Adrenal gland (tissue), 19 donors: ENCODE data around the gene ARHGEF33. TPM values are rescaled to one million over a fixed set of nuclear protein-coding genes. Genes with fewer than 3 reads are reported as not detected.

Experiments
- DNase-seq, 7 donors: peaks; one replicate each; pipeline ENCODE4 v3.0.0-alpha.2; 2019 to 2020
- H3K27ac ChIP-seq, 5 donors: fragments of 200-600 bp; sonication (generic) in 4 of 5; 1 replicate in 3 of 5; 2 replicates in 2 of 5; pipeline versions ENCODE4 v1.5.1 to v1.8.0; 2016 to 2020; ENCODE audit warnings: mild to moderate bottlenecking in 1 of 5
- H3K27me3 ChIP-seq: fragments of 200-600 bp; 2 replicates; pipeline ENCODE4 v1.8.0; 2021
- H3K36me3 ChIP-seq, 2 donors: fragments of 200-600 bp; replicated peaks in 1 of 2; 1 replicate in 1 of 2; 2 replicates in 1 of 2; pipeline versions ENCODE4 v1.5.1 to v1.8.0; 2018 to 2022
- H3K4me1 ChIP-seq, 2 donors: fragments of 200-600 bp; replicated peaks in 1 of 2; 1 replicate in 1 of 2; 2 replicates in 1 of 2; pipeline versions ENCODE4 v1.5.1 to v1.8.0; 2018 to 2021
- H3K4me3 ChIP-seq, 4 donors: fragments of 200-600 bp; sonication (generic) in 3 of 4; one replicate each; pipeline ENCODE4 v1.5.1; 2016 to 2018
- H3K9me3 ChIP-seq, 3 donors: fragments of 200-600 bp; sonication (generic) in 1 of 3; replicated peaks in 1 of 3; 1 replicate in 2 of 3; 2 replicates in 1 of 3; pipeline versions ENCODE4 v1.5.1 to v1.8.0; 2016 to 2021
- CTCF ChIP-seq, 6 experiments: fragments of 450-650 bp in 4 of 6; fragments of 200-600 bp in 2 of 6; sonication (generic) in 1 of 6; IDR thresholded peaks; 1 replicate in 5 of 6; 2 replicates in 1 of 6; pipeline versions ENCODE4 v1.5.1 to v1.8.0; 2016 to 2021; ENCODE audit warnings: antibody characterized with exemption in 6 of 6, mild to moderate bottlenecking in 2 of 6, moderate library complexity in 1 of 6
- POLR2A ChIP-seq, 2 donors: fragments of 450-650 bp; IDR thresholded peaks; one replicate each; pipeline ENCODE4 v1.6.1; 2017; ENCODE audit warnings: antibody characterized with exemption in 2 of 2, mild to moderate bottlenecking in 2 of 2, moderate library complexity in 1 of 2
- WGBS, 4 donors: extraction: QIAGEN DNeasy Blood & Tissue Kit in 2 of 4; methylation state at CpG; one replicate each; pipeline versions ENCODE4 v1.1.5 to v1.1.7; 2013 to 2017; 5-methylcytosine and 5-hydroxymethylcytosine counted together
- intact Hi-C, 2 donors: fragments of 100-400 bp; cut with DNase I; formaldehyde crosslinking; loops; one replicate each; pipeline versions ENCODE4 v1.14.1 to v1.15.0; 2022 to 2023
- long read RNA-seq, 10 donors: library from polyadenylated mRNA in 3 of 10; unstranded in 2 of 10; stranded (forward) in 1 of 10; transcript quantifications; one replicate each; pipeline ENCODE4 v2.0.0 and lab custom pipeline, GENCODE V29; 2021 to 2026
- polyA plus RNA-seq, 3 donors: library from polyadenylated mRNA; stranded (reverse); fragments of 200-250 nt in 2 of 3; fragments of 350-450 nt in 1 of 3; fragmentation: Illumina TruSeq in 1 of 3; extraction: RNeasy Lipid Tissue Mini Kit (QIAGEN cat#74804) in 1 of 3; gene quantifications; one replicate each; pipeline ENCODE4 v1.2.3, GENCODE V29; 2013 to 2014
- total RNA-seq, 9 donors: library from RNA; depleted of rRNA in 4 of 9; stranded (reverse); fragments of >200 nt in 4 of 9; fragments of 120-200 nt in 1 of 9; fragmentation: NEBNext Ultra II Directional in 1 of 9; extraction: Animal tissue kit (Norgen Biotek cat#: 25700) in 1 of 9; gene quantifications; one replicate each; pipeline versions ENCODE4 v1.1.0 to v1.2.4, GENCODE V29; 2013 to 2023
- donor health status: healthy with polysubstance abuse.
- donor health status: Bipolar disorder and iron deficiency.
- donor health status: DM: yes; HTN: yes; CAD: no.
- donor health status: DM: no; HTN: no; CAD: no.
- donor health status: DM: no; HTN: no; CAD: no.
- donor health status: DM: yes; HTN: yes; CAD: no.

Gene ARHGEF33
- 1 to 10 TPM in 6 of 9 donors, under 1 TPM in 3; 0.49 to 8.3 (median 1.7) TPM for total RNA-seq
- polyA plus RNA-seq: 1 to 10 TPM; 1.5 to 2.1 (median 2.1) TPM
- long read RNA-seq, donor 1: 0 reads
- long read RNA-seq, donor 2: 0 reads
- long read RNA-seq, donor 3, partial matches to known transcripts: 0 of 1 reads
- long read RNA-seq, donor 3, other reads (novel, unspliced or antisense): 0 of 1 reads
- long read RNA-seq, donor 4: 0 reads
- long read RNA-seq, donor 5, partial matches to known transcripts: 0 of 7 reads
- long read RNA-seq, donor 5, other reads (novel, unspliced or antisense): 6 of 7 reads
- long read RNA-seq, donor 6, partial matches to known transcripts: 0 of 1 reads
- long read RNA-seq, donor 6, other reads (novel, unspliced or antisense): 1 of 1 reads
- long read RNA-seq, donor 7, partial matches to known transcripts: 0 of 1 reads
- long read RNA-seq, donor 7, other reads (novel, unspliced or antisense): 0 of 1 reads
- long read RNA-seq, donor 8, partial matches to known transcripts: 0 of 7 reads
- long read RNA-seq, donor 8, other reads (novel, unspliced or antisense): 5 of 7 reads
- long read RNA-seq, donor 9, partial matches to known transcripts: 0 of 1 reads
- long read RNA-seq, donor 9, other reads (novel, unspliced or antisense): 0 of 1 reads
- long read RNA-seq, donor 10: 0 reads

GRCh38 chr2:38889575-38889974 is at the start of gene ARHGEF33:
TSS of gene ARHGEF33 (plus strand) at chr2:38889875. CDS start at chr2:38919448, 29,573 bp downstream.
- Histone ChIP-seq H3K27ac (no peak within 1 kb of the TSS), H3K27me3 (no peaks in the 10 kb centered on the region), H3K36me3 (no peaks in the 10 kb centered on the region), H3K4me3 (no peak within 1 kb of the TSS), H3K9me3 (no peaks in the 10 kb centered on the region), H3K4me1 (no peaks in the 10 kb centered on the region)
- WGBS, 4 donors: 87 to 90% (median 89%) methylated on average over 3 of the region's 3 CpGs
- TF ChIP-seq POLR2A (IDR thresholded peaks at IDR 0.05) (no peak), CTCF (IDR thresholded peaks at IDR 0.05) (no peak)
- DNase-seq: no peak
- intact Hi-C loops: no loop called here

- DNase-seq: no peak
- TF ChIP-seq POLR2A (IDR thresholded peaks at IDR 0.05): no peak
- TF ChIP-seq CTCF (IDR thresholded peaks at IDR 0.05): no peak
- Histone ChIP-seq H3K27me3 (no peaks in the 10 kb centered on the region), H3K4me1 (no peaks in the 10 kb centered on the region), H3K27ac (no peak overlapping the region), H3K36me3 (peaks cover 0 to 24% of the 10 kb centered on the region in 2 donors), H3K9me3 (no peaks in the 10 kb centered on the region), H3K4me3 (no peak overlapping the region)
- intact Hi-C loops: no loop called here
- WGBS, 4 donors: 73 to 81% (median 77%) methylated on average over 3 of the region's 3 CpGs
Observed at GRCh38 chr2:38850045-38850444, 39.6 kb upstream of the ARHGEF33 start.

GRCh38 chr2:38856165-38856564 is 33.5 kb upstream of the ARHGEF33 start:
- no peak for DNase-seq
- peaks cover 0 to 33% of the 10 kb centered on the region in 2 donors for H3K36me3 ChIP-seq
- WGBS, 4 donors: 94 to 100% (median 100%) methylated on average over 1 of the region's 1 CpG
- no peaks in the 10 kb centered on the region for H3K4me1 ChIP-seq
- H3K4me3 ChIP-seq: no peak overlapping the region
- H3K27ac ChIP-seq: no peak overlapping the region
- no peaks in the 10 kb centered on the region for H3K9me3 ChIP-seq
- intact Hi-C loops: no loop called here
- TF ChIP-seq POLR2A (IDR thresholded peaks at IDR 0.05) (no peak), CTCF (IDR thresholded peaks at IDR 0.05) (no peak)
- H3K27me3 ChIP-seq: no peaks in the 10 kb centered on the region

DNA sequence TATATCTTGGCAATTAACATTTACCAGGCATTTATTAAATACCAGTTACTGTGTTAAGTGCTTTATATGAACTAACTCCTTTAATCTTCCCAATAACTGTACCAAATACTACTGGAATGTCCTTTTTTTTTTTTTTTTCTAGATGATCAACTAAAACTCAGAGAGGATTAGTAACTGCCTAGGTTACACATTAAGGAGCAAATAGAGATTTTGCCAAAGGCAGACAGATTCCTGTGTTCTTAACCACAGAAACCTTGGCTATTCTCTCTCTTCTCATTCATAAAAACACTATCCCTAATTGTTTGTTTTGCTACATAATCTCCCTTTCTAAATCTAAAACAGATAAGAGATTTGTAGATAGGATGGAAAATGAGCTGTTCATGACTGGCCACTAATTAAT is 27.2 kb upstream of the ARHGEF33 start:
- no peaks in the 10 kb centered on the region for H3K4me1 ChIP-seq
- H3K9me3 ChIP-seq: no peaks in the 10 kb centered on the region
- peaks cover 0 to 21% of the 10 kb centered on the region in 2 donors for H3K36me3 ChIP-seq
- intact Hi-C loops: no loop called here
- peak overlapping the region in 1 of 5 donors; percentile 38 for H3K27ac ChIP-seq
- DNase-seq: no peak
- H3K27me3 ChIP-seq: no peaks in the 10 kb centered on the region
- TF ChIP-seq CTCF (IDR thresholded peaks at IDR 0.05) (no peak), POLR2A (IDR thresholded peaks at IDR 0.05) (no peak)
- H3K4me3 ChIP-seq: no peak overlapping the region
